GM18505 (cell line): Measurements from ENCODE around the gene USP44.
"Not testable (repeated sequence)": the region's sequence is repeated elsewhere in the genome, so short reads cannot be mapped to it uniquely, and the experiment has no call there.

Experiments used
- ATAC-seq: cut with Tn5 transposase; IDR thresholded peaks from one replicate; pipeline ENCODE4 v1.9.1; 2021; ENCODE audit not compliant: unreplicated experiment
- POLR2A ChIP-seq: IDR thresholded peaks from 4 replicates; pipeline ENCODE4 v1.6.1; 2011; ENCODE audit warnings: borderline replicate concordance; ENCODE audit not compliant: insufficient read depth, insufficient read length; ENCODE audit errors: extremely low read depth

The USP44 gene

GRCh38 chr12:95511977-95512376, 39.3 kb downstream of the USP44 start:
- TF ChIP-seq POLR2A = no peak
- ATAC-seq = no peak

GRCh38 chr12:95509300-95509699, 42.0 kb downstream of the USP44 start:
- no peak for TF ChIP-seq POLR2A
- ATAC-seq = no peak

- TF ChIP-seq POLR2A = no peak
- ATAC-seq = no peak
Measured at GRCh38 chr12:95506707-95507523, 44.4 kb downstream of the USP44 start.

- TF ChIP-seq POLR2A = no peak
- ATAC-seq = no peak
Measured at GRCh38 chr12:95505039-95505438, 46.2 kb downstream of the USP44 start.

GRCh38 chr12:95504140-95504539, 47.1 kb downstream of the USP44 start:
- TF ChIP-seq POLR2A = no peak
- no peak for ATAC-seq

GRCh38 chr12:95499772-95500171, 51.5 kb downstream of the USP44 start:
- no peak for ATAC-seq
- TF ChIP-seq POLR2A = no peak

- ATAC-seq = no peak
- TF ChIP-seq POLR2A = no peak
Measured at GRCh38 chr12:95498968-95499367, 52.3 kb downstream of the USP44 start.

GRCh38 chr12:95497031-95497430, 54.2 kb downstream of the USP44 start:
- TF ChIP-seq POLR2A = no peak
- no peak for ATAC-seq

GRCh38 chr12:95495433-95495832, 55.8 kb downstream of the USP44 start:
- ATAC-seq = no peak
- TF ChIP-seq POLR2A = no peak

GRCh38 chr12:95494888-95495287, 56.4 kb downstream of the USP44 start:
- no peak for ATAC-seq
- TF ChIP-seq POLR2A = no peak

- no peak for TF ChIP-seq POLR2A
- ATAC-seq = no peak
Measured at GRCh38 chr12:95492462-95492861, 58.8 kb downstream of the USP44 start.

- TF ChIP-seq POLR2A = no peak
- no peak for ATAC-seq
Measured at GRCh38 chr12:95487024-95487423, 64.3 kb downstream of the USP44 start.

- no peak for TF ChIP-seq POLR2A
- ATAC-seq = no peak
Measured at GRCh38 chr12:95484524-95484923, 66.8 kb downstream of the USP44 start.

- ATAC-seq = not testable (repeated sequence)
Measured at GRCh38 chr12:95482564-95482963, 68.7 kb downstream of the USP44 start.

GRCh38 chr12:95481888-95482287, 69.4 kb downstream of the USP44 start:
- ATAC-seq = no peak
- no peak for TF ChIP-seq POLR2A

- TF ChIP-seq POLR2A = no peak
- no peak for ATAC-seq
Measured at GRCh38 chr12:95481072-95481471, 70.2 kb downstream of the USP44 start.

GRCh38 chr12:95480230-95480629, 71.0 kb downstream of the USP44 start:
- ATAC-seq = no peak
- no peak for TF ChIP-seq POLR2A
